ENCODE data around the gene DUSP22.
A peak's percentile ranks its signal among the peaks of the same experiment; 100 is the strongest.

DUSP22 gene

DNA sequence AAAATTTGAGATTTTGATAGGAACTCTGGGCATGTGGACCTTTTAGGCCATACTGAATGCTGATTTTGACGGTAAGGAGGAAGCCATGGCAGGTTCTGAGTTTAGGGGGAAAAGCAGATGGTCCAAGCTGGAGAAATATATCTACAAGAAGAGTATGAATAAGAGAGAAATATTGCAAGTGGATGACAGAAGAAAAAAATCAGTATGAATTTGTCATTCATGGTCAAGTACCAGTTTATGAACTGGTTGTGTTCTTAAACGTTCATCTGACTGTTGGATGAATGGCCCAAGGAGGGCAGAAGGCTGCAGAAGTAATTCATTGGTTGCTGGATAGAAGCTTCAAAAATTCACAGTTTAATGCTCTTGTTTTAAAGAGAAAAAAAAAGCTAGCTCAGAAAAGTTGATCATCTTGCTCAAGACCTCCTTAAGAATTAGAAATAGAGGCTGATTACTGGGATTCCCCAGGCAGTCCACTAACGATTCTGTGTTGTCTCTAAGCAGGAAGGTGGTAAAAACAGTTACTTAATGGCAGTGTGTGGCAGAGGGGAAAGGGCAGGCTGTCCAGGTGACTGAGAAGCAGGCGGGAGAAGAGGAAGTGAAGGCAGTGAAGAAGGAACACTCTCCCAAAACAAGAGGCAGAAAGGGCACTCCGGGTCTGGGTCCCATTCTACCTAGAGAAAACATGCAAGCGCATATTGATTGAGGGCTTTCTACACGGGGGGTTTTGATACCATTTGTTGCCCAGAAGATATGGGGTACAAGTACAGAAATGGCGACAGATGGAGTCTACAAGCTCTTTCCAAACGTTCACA lies 2.0 kb upstream of the DUSP22 start:
- H3K4me1 ChIP-seq (ENCODE audit: control insufficient read depth in 1 of 2, insufficient read depth in 1 of 2, low read depth in 1 of 2, low read length in 1 of 2): peaks cover 61 to 63% of the 10 kb centered on the region in 2 experiments
- H3K27me3 ChIP-seq: no peaks in the 10 kb centered on the region

DNA sequence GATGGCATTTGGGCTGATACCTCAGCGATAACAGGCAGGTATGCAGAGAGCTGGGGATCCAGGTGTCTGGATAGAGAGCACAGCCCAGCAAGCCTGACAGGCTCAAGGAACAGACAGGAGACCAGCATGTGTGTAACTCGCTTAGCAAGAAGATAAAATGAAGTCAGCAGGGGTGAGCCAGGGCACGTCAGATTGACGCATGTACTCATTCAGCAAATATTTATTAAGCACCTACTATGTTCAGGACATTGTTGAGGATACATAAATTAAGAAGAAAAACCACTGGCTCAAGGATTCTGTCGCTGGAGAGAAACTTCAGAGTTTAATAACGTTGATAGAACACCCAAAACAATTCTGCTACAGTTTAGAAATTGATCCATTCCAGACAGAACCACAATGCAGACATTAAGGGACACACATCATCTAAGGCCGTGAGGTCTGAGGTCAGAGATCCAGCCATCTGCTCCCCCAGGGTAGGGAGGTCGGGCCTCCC lies 1.0 kb upstream of the DUSP22 start:
- no peaks in the 10 kb centered on the region for H3K9me3 ChIP-seq
- peaks cover 71 to 72% of the 10 kb centered on the region in 2 experiments for H3K4me1 ChIP-seq (ENCODE audit: control insufficient read depth in 1 of 2, insufficient read depth in 1 of 2, low read depth in 1 of 2, low read length in 1 of 2)
- TF ChIP-seq, protein P1, sequence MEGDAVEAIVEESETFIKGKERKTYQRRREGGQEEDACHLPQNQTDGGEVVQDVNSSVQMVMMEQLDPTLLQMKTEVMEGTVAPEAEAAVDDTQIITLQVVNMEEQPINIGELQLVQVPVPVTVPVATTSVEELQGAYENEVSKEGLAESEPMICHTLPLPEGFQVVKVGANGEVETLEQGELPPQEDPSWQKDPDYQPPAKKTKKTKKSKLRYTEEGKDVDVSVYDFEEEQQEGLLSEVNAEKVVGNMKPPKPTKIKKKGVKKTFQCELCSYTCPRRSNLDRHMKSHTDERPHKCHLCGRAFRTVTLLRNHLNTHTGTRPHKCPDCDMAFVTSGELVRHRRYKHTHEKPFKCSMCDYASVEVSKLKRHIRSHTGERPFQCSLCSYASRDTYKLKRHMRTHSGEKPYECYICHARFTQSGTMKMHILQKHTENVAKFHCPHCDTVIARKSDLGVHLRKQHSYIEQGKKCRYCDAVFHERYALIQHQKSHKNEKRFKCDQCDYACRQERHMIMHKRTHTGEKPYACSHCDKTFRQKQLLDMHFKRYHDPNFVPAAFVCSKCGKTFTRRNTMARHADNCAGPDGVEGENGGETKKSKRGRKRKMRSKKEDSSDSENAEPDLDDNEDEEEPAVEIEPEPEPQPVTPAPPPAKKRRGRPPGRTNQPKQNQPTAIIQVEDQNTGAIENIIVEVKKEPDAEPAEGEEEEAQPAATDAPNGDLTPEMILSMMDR (IDR thresholded peaks at IDR 0.05): no peak
- H3K27me3 ChIP-seq: no peaks in the 10 kb centered on the region
- peak overlapping the region; percentile 91 for H3K27ac ChIP-seq
- H3K4me3 ChIP-seq (ENCODE audit: low read depth in 1 of 2, low read length in 1 of 2): peak overlapping the region; percentile 70 to 77
- no peaks in the 10 kb centered on the region for H3K36me3 ChIP-seq

More for the DNA sequence above, 2.0 kb upstream of the DUSP22 start:
- Histone ChIP-seq H3K4me3 (ENCODE audit: low read depth in 1 of 2, low read length in 1 of 2) (no peak overlapping the region), H3K27ac (peak overlapping the region; percentile 91), H3K36me3 (no peaks in the 10 kb centered on the region), H3K9me3 (no peaks in the 10 kb centered on the region)
- TF ChIP-seq, protein P1 (IDR thresholded peaks at IDR 0.05): no peak

DNA sequence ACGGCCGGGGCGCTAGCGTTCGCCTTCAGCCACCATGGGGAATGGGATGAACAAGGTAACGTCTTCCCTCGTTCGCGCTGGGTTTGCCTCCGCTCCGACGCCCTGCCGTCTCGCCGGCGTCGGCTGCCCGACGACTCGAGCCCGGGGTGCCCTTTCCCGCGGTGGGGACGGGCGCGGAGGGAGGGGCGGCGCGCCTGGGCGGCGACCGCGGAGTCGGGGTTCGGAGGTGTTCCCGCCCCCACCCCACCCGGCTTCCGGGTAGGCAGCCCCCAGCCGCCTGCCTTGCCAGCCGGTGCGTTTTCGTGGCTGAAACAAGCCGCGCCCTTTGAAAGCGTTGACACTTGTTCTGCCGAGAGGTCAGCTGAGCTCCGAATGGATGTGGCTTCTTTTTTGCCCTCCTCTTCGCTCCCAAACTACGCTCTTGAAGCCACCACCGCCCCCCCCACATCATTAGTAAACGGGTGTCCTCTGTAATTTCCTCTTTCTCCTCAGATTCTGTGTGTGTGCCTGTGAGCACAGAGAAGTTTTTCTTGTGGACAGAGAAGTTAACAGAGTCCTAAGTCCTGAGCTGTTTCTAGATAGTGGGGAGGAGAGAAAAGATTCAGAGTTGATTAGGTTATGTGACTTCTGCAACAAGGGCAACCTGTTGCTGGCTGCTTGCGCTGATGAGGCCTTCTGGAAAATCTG lies 362 bp downstream of the DUSP22 start:
- Histone ChIP-seq H3K27ac (peak overlapping the region; percentile 91), H3K36me3 (no peaks in the 10 kb centered on the region), H3K27me3 (no peaks in the 10 kb centered on the region), H3K4me3 (ENCODE audit: low read depth in 1 of 2, low read length in 1 of 2) (peak overlapping the region; percentile 70 to 77), H3K9me3 (no peaks in the 10 kb centered on the region), H3K4me1 (ENCODE audit: control insufficient read depth in 1 of 2, insufficient read depth in 1 of 2, low read depth in 1 of 2, low read length in 1 of 2) (peaks cover 85 to 86% of the 10 kb centered on the region in 2 experiments)
- TF ChIP-seq, protein P1 (IDR thresholded peaks at IDR 0.05): no peak

DNA sequence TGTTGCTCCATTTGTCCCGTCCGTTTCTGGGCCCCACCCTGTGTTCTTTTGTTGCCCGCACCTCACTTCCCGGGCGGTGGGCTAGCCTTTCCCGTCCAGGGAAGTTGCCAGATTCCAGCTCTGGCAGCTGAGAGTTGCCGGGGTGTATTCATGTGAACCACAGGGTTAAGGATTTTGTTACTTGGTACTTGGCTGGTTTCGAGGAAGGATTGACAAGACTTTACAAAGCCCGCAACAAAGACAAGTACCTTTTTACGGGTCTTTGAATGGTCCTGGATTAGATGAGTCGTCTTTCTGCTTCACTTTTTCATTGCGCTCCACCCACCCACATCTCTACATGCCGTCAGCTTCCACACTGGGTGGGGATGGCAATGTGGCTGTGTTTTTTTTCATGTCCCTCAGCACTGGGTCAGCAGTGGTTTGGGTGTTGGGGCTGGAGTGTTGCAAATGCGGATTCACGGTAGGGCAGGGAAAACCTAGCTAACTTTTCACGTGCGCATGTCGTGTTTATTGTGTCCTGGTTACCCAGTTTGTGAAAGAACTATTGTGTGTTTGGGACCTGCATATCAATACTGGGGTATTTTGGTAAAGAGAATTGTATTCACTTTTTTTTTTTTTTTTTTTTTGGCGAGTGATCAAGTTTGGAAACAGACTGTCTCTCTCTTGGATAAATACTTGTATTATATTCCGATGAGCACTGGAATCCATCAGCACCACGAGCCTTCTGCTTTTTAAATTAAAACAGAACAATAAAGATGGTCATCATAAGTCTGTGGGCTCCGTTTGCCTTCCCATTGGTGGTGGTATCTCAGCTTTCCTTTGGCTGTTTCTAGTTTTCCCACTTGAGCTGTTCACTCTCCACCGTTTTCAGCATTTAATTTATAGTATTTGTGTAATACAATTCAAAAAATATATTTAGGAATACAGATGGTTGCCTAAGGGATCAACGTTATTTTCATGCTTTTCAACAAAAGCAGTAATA lies 1.2 kb downstream of the DUSP22 start:
- TF ChIP-seq, protein P1 (IDR thresholded peaks at IDR 0.05): no peak
- Histone ChIP-seq H3K27ac (peak overlapping the region; percentile 91), H3K9me3 (no peaks in the 10 kb centered on the region), H3K4me1 (ENCODE audit: control insufficient read depth in 1 of 2, insufficient read depth in 1 of 2, low read depth in 1 of 2, low read length in 1 of 2) (peaks cover 87 to 88% of the 10 kb centered on the region in 2 experiments), H3K36me3 (no peaks in the 10 kb centered on the region), H3K4me3 (ENCODE audit: low read depth in 1 of 2, low read length in 1 of 2) (peak overlapping the region; percentile 70 to 77), H3K27me3 (no peaks in the 10 kb centered on the region)
